GM12878 (cell line): ENCODE results near the gene ENTPD3. TPM values are rescaled to one million over a fixed set of nuclear protein-coding genes. Genes with fewer than 3 reads are reported as not detected.

Experiments
- ATAC-seq: fragments of 200-7000 bp; cut with Tn5 transposase; 3 replicates; pipeline ENCODE4 v1.9.1; 2020; ENCODE audit warnings: mild to moderate bottlenecking, moderate library complexity
- BruUV-seq: library from RNA; stranded (reverse); fragments of 400-500 nt; replicated peaks from 2 replicates; lab custom pipeline; 2021; lab: Mats Ljungman, UMichigan
- CTCF ChIA-PET: fragments of 300-600 bp; sonication (Branson Sonifier 250); formaldehyde crosslinking; extraction: SDS; loops from one replicate; lab custom pipeline; 2021; ENCODE audit warnings: inconsistent platforms; lab: Yijun Ruan, JAX
- POLR2A ChIA-PET: fragments of 350-600 bp; formaldehyde crosslinking; extraction: SDS; loops from one replicate; lab custom pipeline; 2021; ENCODE audit warnings: inconsistent platforms; lab: Charles Lee
- RAD21 ChIA-PET: fragments of 300-600 bp; sonication (Branson Sonifier 250); formaldehyde crosslinking; loops from one replicate; lab custom pipeline; 2023; ENCODE audit warnings: antibody characterized with exemption; ENCODE audit not compliant: unreplicated experiment; lab: Charles Lee
- SMC1A ChIA-PET: fragments of 300-600 bp; sonication (Branson Sonifier 250); formaldehyde crosslinking; loops from one replicate; lab custom pipeline; 2023; ENCODE audit not compliant: unreplicated experiment, uncharacterized antibody; lab: Charles Lee
- DNase-seq: peaks from one replicate; pipeline ENCODE4 v3.0.0-alpha.2; 2011; ENCODE audit warnings: low read depth, low spot score
- FAIRE-seq: peaks from 3 replicates; lab custom pipeline; 2011; peaks lifted over from hg19 to GRCh38; lab: Jason Lieb, UNC
- H2AFZ ChIP-seq: 2 replicates; pipeline ENCODE4 v1.6.0; 2011; ENCODE audit warnings: low read depth, low read length, control low read depth; ENCODE audit not compliant: control insufficient read depth
- H3K27ac ChIP-seq: 2 replicates; pipeline ENCODE4 v1.5.1; 2011; ENCODE audit warnings: control low read depth; ENCODE audit not compliant: control insufficient read depth, insufficient read depth
- H3K27me3 ChIP-seq, 2 experiments: replicated peaks in 1 of 2; 2 replicates each; pipeline versions ENCODE4 v1.6.0 to v1.6.1; 2011; ENCODE audit warnings: low read length in 1 of 2; ENCODE audit not compliant: control insufficient read depth in 2 of 2, insufficient read depth in 2 of 2
- H3K36me3 ChIP-seq, 2 experiments: 2 replicates each; pipeline ENCODE4 v1.5.1; 2011; ENCODE audit warnings: low read length in 1 of 2; ENCODE audit not compliant: control insufficient read depth in 2 of 2, insufficient read depth in 2 of 2
- H3K4me1 ChIP-seq: 2 replicates; pipeline ENCODE4 v1.6.1; 2011; ENCODE audit warnings: mild to moderate bottlenecking, low read length, moderate library complexity, mixed read lengths; ENCODE audit not compliant: control insufficient read depth, insufficient read depth
- H3K4me2 ChIP-seq: 2 replicates; pipeline ENCODE4 v1.6.0; 2011; ENCODE audit warnings: control low read depth; ENCODE audit not compliant: control insufficient read depth, insufficient read depth
- H3K4me3 ChIP-seq: fragments of 200-600 bp; sonication (generic); 2 replicates; pipeline ENCODE4 v1.5.1; 2016
- H3K79me2 ChIP-seq: 2 replicates; pipeline ENCODE4 v1.6.0; 2011; ENCODE audit warnings: low read length; ENCODE audit not compliant: control insufficient read depth, insufficient read depth
- H3K9ac ChIP-seq: 2 replicates; pipeline ENCODE4 v1.8.0; 2011; ENCODE audit warnings: low read length, control low read depth, mixed read lengths; ENCODE audit not compliant: control insufficient read depth, insufficient read depth
- H3K9me3 ChIP-seq: replicated peaks from 3 replicates; pipeline ENCODE4 v1.5.1; 2011; ENCODE audit warnings: mild to moderate bottlenecking, low read length; ENCODE audit not compliant: control insufficient read depth, insufficient read depth
- H4K20me1 ChIP-seq: 2 replicates; pipeline ENCODE4 v1.6.0; 2011; ENCODE audit not compliant: control insufficient read depth, insufficient read depth
- CBX5 ChIP-seq: sonication (generic); IDR thresholded peaks from 2 replicates; pipeline ENCODE4 v1.6.1; 2016; ENCODE audit warnings: low read depth, moderate library complexity, mild to moderate bottlenecking, inconsistent platforms
- EP300 ChIP-seq, 2 experiments: fragments of 150-350 bp in 1 of 2; IDR thresholded peaks; 2 replicates each; pipeline ENCODE4 v1.6.1; 2011 to 2012; ENCODE audit warnings: low read depth in 2 of 2, low read length in 2 of 2, borderline replicate concordance in 1 of 2, improper control_type of control experiment in 1 of 2, inconsistent platforms in 1 of 2; ENCODE audit not compliant: control insufficient read depth in 1 of 2
- HDAC6 ChIP-seq: fragments of 200-600 bp; sonication (generic); IDR thresholded peaks from one replicate; pipeline ENCODE4 v1.8.0; 2017; ENCODE audit warnings: antibody characterized with exemption; ENCODE audit not compliant: unreplicated experiment
- MEF2B ChIP-seq: fragments of 450-650 bp; IDR thresholded peaks from 2 replicates; pipeline ENCODE4 v1.6.1; 2018; ENCODE audit warnings: mild to moderate bottlenecking, moderate library complexity; ENCODE audit not compliant: partially characterized antibody, poor library complexity, severe bottlenecking
- MTA2 ChIP-seq: fragments of 450-650 bp; IDR thresholded peaks from 2 replicates; pipeline ENCODE4 v1.6.1; 2016; ENCODE audit warnings: low read depth, mild to moderate bottlenecking, moderate library complexity
- POLR2AphosphoS5 ChIP-seq: IDR thresholded peaks from 2 replicates; pipeline ENCODE4 v1.6.1; 2011; ENCODE audit warnings: mild to moderate bottlenecking, low read length, inconsistent platforms
- SPI1 ChIP-seq: IDR thresholded peaks from 2 replicates; pipeline ENCODE4 v1.6.1; 2011; ENCODE audit warnings: low read depth, mild to moderate bottlenecking, low read length, moderate library complexity, borderline replicate concordance; ENCODE audit not compliant: insufficient read depth
- SREBF2 ChIP-seq: IDR thresholded peaks from 2 replicates; pipeline ENCODE4 v1.6.1; 2012; ENCODE audit warnings: mild to moderate bottlenecking, low read length
- STAT3 ChIP-seq: IDR thresholded peaks from 2 replicates; pipeline ENCODE4 v1.6.1; 2011; ENCODE audit warnings: low read depth, low read length, improper control_type of control experiment
- SUPT20H ChIP-seq: IDR thresholded peaks from 2 replicates; pipeline ENCODE4 v1.6.1; 2011; ENCODE audit warnings: low read depth, mild to moderate bottlenecking, low read length, moderate library complexity, borderline replicate concordance; ENCODE audit not compliant: control insufficient read depth
- ZNF274 ChIP-seq: IDR thresholded peaks from one replicate; pipeline ENCODE4 v1.8.0; 2011; ENCODE audit not compliant: insufficient read length, insufficient read depth
- WGBS: methylation state at CpG from one replicate; pipeline ENCODE4 v1.1.6; 2016; ENCODE audit warnings: low lambda C conversion rate; ENCODE audit not compliant: insufficient replicate concordance, insufficient coverage; ENCODE audit errors: missing lambda C conversion rate; 5-methylcytosine and 5-hydroxymethylcytosine counted together
- in situ Hi-C: fragments of 300-500 bp; cut with MboI; formaldehyde crosslinking; loops from 9 replicates; pipeline ENCODE4 v1.14.3; 2018; ENCODE audit warnings: mixed read lengths
- intact Hi-C: fragments of 100-400 bp; cut with micrococcal nuclease; formaldehyde crosslinking; loops from one replicate; pipeline ENCODE4 v1.14.2; 2022; ENCODE audit not compliant: unreplicated experiment
- polyA plus RNA-seq, 11 experiments: library from polyadenylated mRNA; depleted of rRNA in 4 of 11; unstranded in 6 of 11; stranded (reverse) in 5 of 11; fragments of >200 nt; fragmentation: Nextera tagmentation in 4 of 11; fragmentation: Illumina TruSeq in 1 of 11; extraction: Ambion mirVana in 4 of 11; extraction: Trizol in 1 of 11; gene quantifications; 1 replicate in 1 of 11; 2 replicates in 10 of 11; pipeline versions ENCODE4 v1.2.1 to v1.2.3, GENCODE V29; 2011 to 2016; ENCODE audit warnings: inconsistent platforms in 2 of 11, missing spikeins in 2 of 11, low read depth in 1 of 11
- total RNA-seq, 4 experiments: library from RNA; depleted of rRNA in 3 of 4; stranded (reverse); fragments of >200 nt in 3 of 4; fragmentation: Illumina TruSeq in 1 of 4; extraction: Trizol in 1 of 4; gene quantifications; 2 replicates each; pipeline versions ENCODE4 v1.2.1 to v1.2.3, GENCODE V29; 2013 to 2021
- TF ChIP-seq, protein P1 (sequence below): fragments of 450-650 bp; IDR thresholded peaks from 2 replicates; pipeline ENCODE4 v1.6.1; 2017; ENCODE audit warnings: mild to moderate bottlenecking, moderate library complexity

Gene ENTPD3
- total and polyA plus RNA-seq, 10 of the 15 experiments (the other 5 are each of a cell fraction or from before 2014, with no cell fraction given) = 0.03 TPM; not detected in 9

DNA sequence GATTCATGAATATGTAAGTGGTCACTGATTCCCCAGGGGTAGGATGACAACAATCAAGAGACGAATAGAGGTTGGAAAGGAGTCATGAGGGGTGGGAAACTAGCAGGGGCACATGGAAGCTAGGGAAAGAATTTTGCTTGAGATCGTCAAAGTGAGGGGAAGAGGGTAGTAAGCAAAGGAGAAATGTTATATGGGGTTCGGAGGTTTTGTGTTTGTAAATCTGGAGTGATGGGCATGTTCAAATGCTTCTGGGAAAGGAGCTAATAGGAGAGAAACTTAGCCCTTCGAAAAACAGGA is 78.1 kb downstream of the ENTPD3 start:
- FAIRE-seq = no peak
- H3K4me2 ChIP-seq = no peak overlapping the region
- H3K4me3 ChIP-seq = no peak overlapping the region
- SMC1A ChIA-PET = no interaction called here
- no peaks in the 10 kb centered on the region for H3K27me3 ChIP-seq
- no peaks in the 10 kb centered on the region for H3K4me1 ChIP-seq
- POLR2A ChIA-PET = no interaction called here
- RAD21 ChIA-PET = no interaction called here
- intact Hi-C loops (no loop called here), in situ Hi-C loops (no loop called here)
- WGBS = 56% methylated on average over 3 of the region's 4 CpGs
- no peak overlapping the region for H2AFZ ChIP-seq
- BruUV-seq = no TSS peak
- CTCF ChIA-PET = no interaction called here
- no peaks in the 10 kb centered on the region for H3K9me3 ChIP-seq
- TF ChIP-seq POLR2AphosphoS5 = no peak
- no peak for TF ChIP-seq SUPT20H
- TF ChIP-seq SPI1 = no peak
- no peak for TF ChIP-seq EP300 (IDR thresholded peaks at IDR 0.05; ENCODE audit: borderline replicate concordance in 1 of 2, control insufficient read depth in 1 of 2, low read depth in 2 of 2, low read length in 2 of 2)
- TF ChIP-seq SREBF2 = no peak
- ATAC-seq = no peak
- DNase-seq = no peak
- H3K36me3 ChIP-seq = peaks cover 7 to 18% of the 10 kb centered on the region in 2 experiments
- no peak overlapping the region for H3K9ac ChIP-seq
- H3K79me2 ChIP-seq = peaks cover 3% of the 10 kb centered on the region
- H4K20me1 ChIP-seq = no peaks in the 10 kb centered on the region
- H3K27ac ChIP-seq = no peak overlapping the region

DNA sequence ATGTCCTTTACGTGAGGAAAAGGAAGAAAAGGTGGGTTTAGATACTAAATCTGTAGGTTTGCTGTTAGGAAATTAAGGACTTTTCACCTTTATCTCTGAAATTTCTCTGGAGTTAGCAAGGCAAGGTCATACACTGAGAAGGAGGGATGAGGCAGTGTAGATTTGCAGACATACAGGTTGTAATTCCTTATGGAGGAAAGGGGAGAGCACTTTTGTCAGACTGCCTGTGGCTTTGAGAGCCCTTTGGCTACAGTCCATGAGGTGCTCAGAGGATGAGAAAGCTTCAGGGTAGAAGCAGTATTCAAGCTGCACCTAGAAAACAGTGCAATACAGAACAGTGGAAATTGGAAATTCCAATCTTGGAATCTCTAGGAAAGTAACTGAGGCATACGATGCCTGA is 78.5 kb downstream of the ENTPD3 start:
- Histone ChIP-seq H3K9ac (no peak overlapping the region), H3K36me3 (peaks cover 4 to 17% of the 10 kb centered on the region in 2 experiments), H3K27me3 (no peaks in the 10 kb centered on the region), H2AFZ (no peak overlapping the region), H4K20me1 (no peaks in the 10 kb centered on the region), H3K4me2 (no peak overlapping the region), H3K4me1 (no peaks in the 10 kb centered on the region), H3K9me3 (no peaks in the 10 kb centered on the region), H3K4me3 (no peak overlapping the region), H3K79me2 (no peaks in the 10 kb centered on the region; the same call in none of the 2 replicates), H3K27ac (no peak overlapping the region)
- WGBS = 93% methylated on average over 2 of the region's 2 CpGs
- ATAC-seq = no peak
- no peak for FAIRE-seq
- ChIA-PET POLR2A (no interaction called here), SMC1A (no interaction called here), CTCF (no interaction called here), RAD21 (no interaction called here)
- DNase-seq = no peak
- BruUV-seq = no TSS peak
- intact Hi-C loops = no loop called here
- in situ Hi-C loops = no loop called here
- TF ChIP-seq CBX5 = no peak
- no peak for TF ChIP-seq MTA2
- TF ChIP-seq, protein P1, sequence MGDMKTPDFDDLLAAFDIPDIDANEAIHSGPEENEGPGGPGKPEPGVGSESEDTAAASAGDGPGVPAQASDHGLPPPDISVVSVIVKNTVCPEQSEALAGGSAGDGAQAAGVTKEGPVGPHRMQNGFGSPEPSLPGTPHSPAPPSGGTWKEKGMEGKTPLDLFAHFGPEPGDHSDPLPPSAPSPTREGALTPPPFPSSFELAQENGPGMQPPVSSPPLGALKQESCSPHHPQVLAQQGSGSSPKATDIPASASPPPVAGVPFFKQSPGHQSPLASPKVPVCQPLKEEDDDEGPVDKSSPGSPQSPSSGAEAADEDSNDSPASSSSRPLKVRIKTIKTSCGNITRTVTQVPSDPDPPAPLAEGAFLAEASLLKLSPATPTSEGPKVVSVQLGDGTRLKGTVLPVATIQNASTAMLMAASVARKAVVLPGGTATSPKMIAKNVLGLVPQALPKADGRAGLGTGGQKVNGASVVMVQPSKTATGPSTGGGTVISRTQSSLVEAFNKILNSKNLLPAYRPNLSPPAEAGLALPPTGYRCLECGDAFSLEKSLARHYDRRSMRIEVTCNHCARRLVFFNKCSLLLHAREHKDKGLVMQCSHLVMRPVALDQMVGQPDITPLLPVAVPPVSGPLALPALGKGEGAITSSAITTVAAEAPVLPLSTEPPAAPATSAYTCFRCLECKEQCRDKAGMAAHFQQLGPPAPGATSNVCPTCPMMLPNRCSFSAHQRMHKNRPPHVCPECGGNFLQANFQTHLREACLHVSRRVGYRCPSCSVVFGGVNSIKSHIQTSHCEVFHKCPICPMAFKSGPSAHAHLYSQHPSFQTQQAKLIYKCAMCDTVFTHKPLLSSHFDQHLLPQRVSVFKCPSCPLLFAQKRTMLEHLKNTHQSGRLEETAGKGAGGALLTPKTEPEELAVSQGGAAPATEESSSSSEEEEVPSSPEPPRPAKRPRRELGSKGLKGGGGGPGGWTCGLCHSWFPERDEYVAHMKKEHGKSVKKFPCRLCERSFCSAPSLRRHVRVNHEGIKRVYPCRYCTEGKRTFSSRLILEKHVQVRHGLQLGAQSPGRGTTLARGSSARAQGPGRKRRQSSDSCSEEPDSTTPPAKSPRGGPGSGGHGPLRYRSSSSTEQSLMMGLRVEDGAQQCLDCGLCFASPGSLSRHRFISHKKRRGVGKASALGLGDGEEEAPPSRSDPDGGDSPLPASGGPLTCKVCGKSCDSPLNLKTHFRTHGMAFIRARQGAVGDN = no peak
- TF ChIP-seq HDAC6 = no peak
- no peak for TF ChIP-seq MEF2B
- TF ChIP-seq STAT3 = no peak
- no peak for TF ChIP-seq ZNF274
